Stimulated activated naive CD4-positive, alpha-beta T cell treated with Interleukin-2 at 50 U/mL for 16 hours (primary cell): ENCODE measurements around the gene IL17RD.

Experiments
- DNase-seq: peaks from one replicate; lab custom pipeline; 2025; lab: John Stamatoyannopoulos, UW

IL17RD gene

DNA sequence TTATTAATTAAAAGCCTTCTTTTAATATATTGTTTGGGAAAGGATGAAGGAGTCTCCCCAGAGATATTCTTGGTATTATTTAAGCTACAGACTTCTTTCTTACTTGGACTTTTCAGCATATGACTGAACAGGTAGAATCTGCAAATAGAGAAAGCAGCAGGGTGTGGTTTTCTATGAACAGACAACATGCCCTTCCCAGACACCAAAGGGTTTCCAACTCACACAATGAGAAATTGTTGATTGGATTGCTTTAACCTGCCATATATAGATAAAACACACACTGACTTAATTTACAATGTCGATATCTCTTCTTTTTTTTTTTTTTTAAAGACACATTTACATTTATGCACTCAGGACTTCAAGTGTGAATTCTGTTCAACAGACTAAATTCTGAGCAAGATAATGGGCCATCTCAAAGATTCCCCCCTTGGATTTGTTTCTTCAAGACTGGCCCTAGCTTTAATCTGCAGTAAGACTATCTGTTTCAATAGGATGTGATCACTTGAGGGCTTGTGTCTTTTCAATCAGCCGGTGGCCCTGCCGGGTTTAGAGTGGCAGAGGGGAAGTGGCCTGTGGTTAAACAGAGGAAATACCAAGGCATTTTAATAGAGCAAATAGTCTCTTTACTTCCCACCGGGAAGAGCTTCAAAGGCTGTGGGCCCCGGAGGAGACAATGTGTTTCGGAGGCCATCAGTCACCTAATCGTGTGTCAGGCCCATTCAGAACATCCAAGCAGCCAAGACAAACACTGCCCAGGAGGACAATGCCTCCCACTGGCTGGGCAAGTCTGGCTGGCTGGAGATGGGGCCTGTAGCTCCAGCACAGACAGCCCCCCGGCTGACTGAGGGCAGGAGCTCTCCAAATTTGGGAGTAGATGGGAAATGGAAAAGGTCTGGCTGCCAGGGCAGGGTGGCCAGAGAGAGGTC is 6.1 kb downstream of the IL17RD start:
- DNase-seq, result no peak

- no peak for DNase-seq
Measured at GRCh38 chr3:57158325-57158724, 6.8 kb downstream of the IL17RD start.

DNA sequence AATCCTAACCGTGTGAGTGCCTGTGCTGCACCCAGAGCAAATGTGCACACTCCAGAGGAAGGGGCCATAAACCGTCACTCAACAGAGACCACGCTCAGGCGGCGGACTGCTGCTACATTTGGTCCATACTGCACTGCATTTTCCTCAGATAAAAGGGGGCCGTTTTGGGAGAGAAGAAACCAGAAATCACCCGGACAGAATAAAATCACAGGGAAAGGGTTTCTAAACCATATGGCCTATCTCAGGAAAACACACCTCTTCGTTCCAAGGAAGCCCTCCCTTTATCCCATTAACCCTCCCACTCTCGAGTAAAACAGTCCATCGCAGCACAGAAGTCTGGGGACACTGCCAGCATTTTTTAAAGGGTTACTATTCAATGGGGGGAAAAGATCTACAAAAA is 7.6 kb downstream of the IL17RD start:
- DNase-seq, result no peak

- no peak for DNase-seq
Measured at GRCh38 chr3:57155310-57155643, 9.9 kb downstream of the IL17RD start.

GRCh38 chr3:57154470-57155309 is 10.5 kb downstream of the IL17RD start:
- DNase-seq, result no peak

- no peak for DNase-seq
Measured at GRCh38 chr3:57152151-57153143, 12.7 kb downstream of the IL17RD start.

- no peak for DNase-seq
Measured at GRCh38 chr3:57151749-57152148, 13.4 kb downstream of the IL17RD start.

- DNase-seq, result no peak
Measured at GRCh38 chr3:57151021-57151449, 14.1 kb downstream of the IL17RD start.

DNA sequence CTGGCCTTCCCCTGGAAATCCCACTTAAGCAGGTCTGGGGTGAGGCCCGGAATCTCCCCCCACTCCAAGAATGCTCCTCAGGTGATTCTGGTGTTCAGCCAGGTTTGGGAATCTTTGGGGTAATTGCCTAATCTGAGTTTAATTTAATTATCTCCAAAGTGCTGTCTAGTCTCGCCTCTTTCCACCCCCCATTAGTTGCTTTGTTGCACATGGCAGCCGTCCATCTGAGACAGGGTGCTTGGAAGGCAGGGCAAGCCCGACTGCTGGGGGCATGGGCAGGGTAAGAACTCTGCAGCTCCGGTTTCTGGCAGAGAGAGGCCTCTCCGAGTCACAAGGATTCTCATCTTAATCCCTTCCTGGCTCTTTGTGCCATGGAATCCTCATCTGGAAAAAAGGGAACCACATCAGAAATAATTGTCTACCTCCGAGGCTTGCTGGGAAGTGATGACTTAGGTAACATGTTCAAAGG is 15.0 kb downstream of the IL17RD start:
- no peak for DNase-seq

DNA sequence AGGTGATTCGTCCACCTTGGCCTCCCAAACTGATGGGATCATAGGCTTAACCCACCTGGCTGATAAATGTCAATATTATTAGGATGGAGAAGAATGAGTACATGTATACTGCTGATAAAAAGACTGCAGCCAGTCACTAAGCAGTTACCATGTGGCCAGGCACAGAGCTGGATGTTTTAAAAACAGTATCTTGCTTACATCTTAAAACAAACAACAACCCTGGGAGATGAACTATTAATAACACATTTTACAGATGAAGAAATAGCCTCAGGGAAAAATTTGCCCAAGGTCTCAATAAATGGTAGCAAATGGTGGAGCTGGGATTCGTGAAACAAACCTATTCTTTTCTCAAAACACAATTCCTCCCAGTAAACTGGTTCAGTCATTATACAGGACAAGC is 18.1 kb downstream of the IL17RD start:
- no peak for DNase-seq

DNA sequence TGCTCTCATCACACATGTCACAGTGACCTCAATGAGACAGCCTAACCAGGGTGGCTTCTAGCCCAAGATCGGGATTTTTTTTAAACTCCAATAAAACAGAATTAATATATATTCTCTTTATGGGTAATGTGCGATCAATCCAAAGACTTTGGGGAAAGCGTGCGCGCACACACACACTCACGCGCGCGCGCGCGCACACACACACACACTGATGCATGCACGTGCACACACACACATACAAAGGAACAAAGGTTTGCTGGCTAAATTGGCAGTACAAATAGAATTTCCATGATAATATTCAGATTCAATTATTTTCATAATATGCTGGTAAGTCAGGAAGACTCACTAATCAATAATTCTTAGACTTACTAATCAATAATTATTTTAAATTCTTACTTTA is 19.3 kb downstream of the IL17RD start:
- no peak for DNase-seq

DNA sequence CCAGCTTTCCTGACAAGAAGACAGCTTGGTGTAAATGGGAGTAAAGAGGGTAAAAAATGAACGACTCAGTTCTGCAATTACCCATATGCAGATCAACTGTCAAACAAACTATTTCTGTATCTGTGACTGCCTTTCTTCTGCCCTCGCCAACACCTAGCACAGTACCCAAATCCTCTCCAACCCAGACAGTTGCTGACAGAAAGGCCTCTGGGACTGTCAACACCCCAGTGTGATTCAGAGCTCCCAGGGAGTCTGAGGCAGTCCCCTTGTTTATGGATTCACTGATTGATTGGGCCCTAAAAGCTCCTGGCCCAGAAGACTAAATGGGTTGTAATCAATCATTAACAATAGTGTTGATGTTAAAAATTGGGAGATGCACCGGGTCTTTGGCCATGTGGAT is 20.2 kb downstream of the IL17RD start:
- no peak for DNase-seq

GRCh38 chr3:57143886-57144459 is 21.2 kb downstream of the IL17RD start:
- DNase-seq, result no peak

- DNase-seq, result no peak
Measured at GRCh38 chr3:57142411-57142723, 22.8 kb downstream of the IL17RD start.

- no peak for DNase-seq
Measured at GRCh38 chr3:57141719-57142410, 23.3 kb downstream of the IL17RD start.

- DNase-seq, result no peak
Measured at GRCh38 chr3:57140894-57141293, 24.3 kb downstream of the IL17RD start.

GRCh38 chr3:57135964-57136719 is 29.0 kb downstream of the IL17RD start:
- no peak for DNase-seq

DNA sequence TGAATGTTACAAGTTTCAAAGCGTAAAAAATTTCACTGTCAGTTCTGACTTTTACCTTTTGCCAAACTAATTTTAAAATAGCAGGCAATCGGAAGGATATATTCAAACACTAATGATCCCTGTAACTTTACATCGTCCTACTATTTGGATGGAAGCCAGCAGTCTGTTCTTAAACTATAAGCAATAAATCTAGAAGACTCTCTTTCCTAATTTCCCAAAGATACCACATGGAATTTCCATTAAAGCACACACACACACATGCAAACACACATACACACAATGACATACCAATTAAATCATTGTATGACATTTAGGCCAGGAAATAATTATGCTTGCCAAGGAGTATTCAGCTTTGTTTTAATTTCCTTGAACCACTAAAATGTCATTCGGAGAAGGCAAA is 32.0 kb downstream of the IL17RD start:
- no peak for DNase-seq

GRCh38 chr3:57132674-57133073 is 32.5 kb downstream of the IL17RD start:
- no peak for DNase-seq

- DNase-seq, result no peak
Measured at GRCh38 chr3:57131210-57131588, 34.0 kb downstream of the IL17RD start.
